Measurements from ENCODE around the gene CCL17.

The CCL17 gene

DNA sequence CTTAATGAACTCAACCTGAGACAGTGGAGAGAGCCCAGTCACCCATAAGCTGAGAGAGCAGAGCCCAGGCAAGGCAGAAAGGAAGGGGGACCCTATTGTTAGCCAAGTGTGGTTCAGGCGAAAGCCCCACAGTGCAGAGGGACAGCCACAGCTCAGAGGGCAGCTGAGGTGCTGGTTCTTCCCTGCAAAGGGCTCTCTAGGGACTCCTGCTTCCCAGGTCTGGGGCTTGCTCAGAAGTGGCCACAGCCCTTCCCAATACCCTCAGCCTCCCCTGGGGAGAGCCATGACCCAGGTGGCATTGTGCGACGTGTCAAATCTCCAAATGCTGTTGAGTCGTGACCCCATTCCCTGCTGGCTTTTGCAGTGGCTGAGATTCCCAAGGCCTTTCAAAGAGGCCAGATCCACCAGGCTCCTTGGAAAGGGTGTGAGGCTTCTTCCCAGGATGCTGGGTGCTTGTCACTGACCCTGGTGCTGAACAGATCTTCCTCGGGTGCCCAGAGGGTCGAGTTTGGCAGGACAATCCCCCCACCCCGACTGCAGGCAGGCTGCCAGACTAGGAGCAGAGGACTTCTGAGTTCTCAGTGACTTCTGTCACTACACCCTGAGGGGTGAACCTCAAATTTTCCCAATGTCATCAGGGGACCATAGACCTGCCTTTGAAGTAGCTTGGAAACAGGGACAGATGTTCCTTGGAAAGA lies 2.5 kb upstream of the CCL17 start:
- no peaks in the 10 kb centered on the region for H3K27me3 ChIP-seq (ENCODE audit: low read depth, low read length)
- H3K9ac ChIP-seq (ENCODE audit: low read length), result no peak overlapping the region
- TF ChIP-seq, protein P1, sequence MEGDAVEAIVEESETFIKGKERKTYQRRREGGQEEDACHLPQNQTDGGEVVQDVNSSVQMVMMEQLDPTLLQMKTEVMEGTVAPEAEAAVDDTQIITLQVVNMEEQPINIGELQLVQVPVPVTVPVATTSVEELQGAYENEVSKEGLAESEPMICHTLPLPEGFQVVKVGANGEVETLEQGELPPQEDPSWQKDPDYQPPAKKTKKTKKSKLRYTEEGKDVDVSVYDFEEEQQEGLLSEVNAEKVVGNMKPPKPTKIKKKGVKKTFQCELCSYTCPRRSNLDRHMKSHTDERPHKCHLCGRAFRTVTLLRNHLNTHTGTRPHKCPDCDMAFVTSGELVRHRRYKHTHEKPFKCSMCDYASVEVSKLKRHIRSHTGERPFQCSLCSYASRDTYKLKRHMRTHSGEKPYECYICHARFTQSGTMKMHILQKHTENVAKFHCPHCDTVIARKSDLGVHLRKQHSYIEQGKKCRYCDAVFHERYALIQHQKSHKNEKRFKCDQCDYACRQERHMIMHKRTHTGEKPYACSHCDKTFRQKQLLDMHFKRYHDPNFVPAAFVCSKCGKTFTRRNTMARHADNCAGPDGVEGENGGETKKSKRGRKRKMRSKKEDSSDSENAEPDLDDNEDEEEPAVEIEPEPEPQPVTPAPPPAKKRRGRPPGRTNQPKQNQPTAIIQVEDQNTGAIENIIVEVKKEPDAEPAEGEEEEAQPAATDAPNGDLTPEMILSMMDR (IDR thresholded peaks at IDR 0.05; ENCODE audit: low read depth, low read length), result no peak
- no peak for TF ChIP-seq EZH2phosphoT487 (IDR thresholded peaks at IDR 0.05; ENCODE audit: low read depth)
- H3K36me3 ChIP-seq (replicated peaks; ENCODE audit: low read depth, low read length), result no peaks in the 10 kb centered on the region
- no peaks in the 10 kb centered on the region for H3K79me2 ChIP-seq (ENCODE audit: low read length)
- no peak overlapping the region for H3K27ac ChIP-seq (ENCODE audit: low read length)
- H3K4me2 ChIP-seq (ENCODE audit: low read length), result no peak overlapping the region
- H2AFZ ChIP-seq (ENCODE audit: low read depth, low read length), result no peak overlapping the region
- no peaks in the 10 kb centered on the region for H4K20me1 ChIP-seq (ENCODE audit: insufficient read depth, low read length)
- no peak overlapping the region for H3K4me3 ChIP-seq (ENCODE audit: low read length)
- no peaks in the 10 kb centered on the region for H3K9me3 ChIP-seq (ENCODE audit: insufficient read depth, low read length)
- peaks cover 49% of the 10 kb centered on the region for H3K4me1 ChIP-seq (ENCODE audit: low read length)

DNA sequence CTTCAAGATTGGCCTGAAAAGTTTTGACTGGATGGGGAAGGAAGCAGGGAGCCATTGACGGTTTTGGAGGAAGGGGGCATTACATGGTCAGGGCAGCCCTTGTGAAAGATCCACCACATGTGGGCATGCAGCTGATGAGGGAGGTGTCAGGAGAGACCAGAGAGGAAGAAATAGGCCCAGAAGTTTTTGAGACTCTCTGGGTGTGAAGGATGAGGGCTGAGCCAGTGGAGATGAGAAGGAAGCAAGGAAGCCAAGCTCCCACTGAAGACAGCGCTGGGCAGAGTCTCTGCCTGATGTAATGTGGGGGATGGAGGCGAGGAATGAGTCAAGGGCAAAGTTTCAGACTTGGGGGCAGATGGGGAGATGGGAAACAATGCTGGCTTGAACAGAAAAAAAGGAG lies 530 bp downstream of the CCL17 start:
- peak overlapping the region; percentile 21; the same call in 1 of the 2 replicates for H3K4me2 ChIP-seq (ENCODE audit: low read length)
- H3K4me1 ChIP-seq (ENCODE audit: low read length), result peaks cover 60% of the 10 kb centered on the region
- no peak overlapping the region for H3K4me3 ChIP-seq (ENCODE audit: low read length)
- H3K79me2 ChIP-seq (ENCODE audit: low read length), result no peaks in the 10 kb centered on the region
- no peaks in the 10 kb centered on the region for H3K9me3 ChIP-seq (ENCODE audit: insufficient read depth, low read length)
- H3K27ac ChIP-seq (ENCODE audit: low read length), result no peak overlapping the region
- no peaks in the 10 kb centered on the region for H3K36me3 ChIP-seq (replicated peaks; ENCODE audit: low read depth, low read length)
- TF ChIP-seq EZH2phosphoT487 (IDR thresholded peaks at IDR 0.05; ENCODE audit: low read depth), result no peak
- TF ChIP-seq, protein P1 (IDR thresholded peaks at IDR 0.05; ENCODE audit: low read depth, low read length), result no peak
- no peaks in the 10 kb centered on the region for H4K20me1 ChIP-seq (ENCODE audit: insufficient read depth, low read length)
- H2AFZ ChIP-seq (ENCODE audit: low read depth, low read length), result no peak overlapping the region
- no peak overlapping the region for H3K9ac ChIP-seq (ENCODE audit: low read length)
- no peaks in the 10 kb centered on the region for H3K27me3 ChIP-seq (ENCODE audit: low read depth, low read length)

DNA sequence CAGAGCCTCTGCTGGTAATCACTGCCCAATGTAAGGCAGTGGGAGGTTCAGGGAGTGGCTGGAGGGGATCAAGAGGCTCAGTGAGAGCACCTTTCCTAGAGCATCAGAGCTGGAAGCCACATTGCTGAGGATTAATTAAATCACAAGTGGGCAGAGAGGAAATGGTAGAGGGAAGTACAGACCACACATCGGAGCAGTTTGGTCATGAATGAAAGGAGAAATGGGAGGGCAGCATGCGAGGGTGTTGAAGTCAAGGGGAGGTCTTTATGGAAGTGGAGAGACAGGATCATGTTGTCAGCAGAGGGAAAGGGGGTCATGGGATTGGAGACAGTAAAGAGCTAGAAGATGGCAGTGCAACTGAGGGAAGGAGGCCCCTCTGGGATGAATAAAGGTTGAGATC lies 2.3 kb downstream of the CCL17 start:
- H3K4me1 ChIP-seq (ENCODE audit: low read length), result peaks cover 65% of the 10 kb centered on the region
- no peak overlapping the region for H3K4me3 ChIP-seq (ENCODE audit: low read length)
- H3K27ac ChIP-seq (ENCODE audit: low read length), result peak overlapping the region; percentile 15; the same call in 1 of the 2 replicates
- H3K27me3 ChIP-seq (ENCODE audit: low read depth, low read length), result no peaks in the 10 kb centered on the region
- no peak overlapping the region for H2AFZ ChIP-seq (ENCODE audit: low read depth, low read length)
- H3K9ac ChIP-seq (ENCODE audit: low read length), result no peak overlapping the region
- TF ChIP-seq, protein P1 (IDR thresholded peaks at IDR 0.05; ENCODE audit: low read depth, low read length), result no peak
- no peak for TF ChIP-seq EZH2phosphoT487 (IDR thresholded peaks at IDR 0.05; ENCODE audit: low read depth)
- no peaks in the 10 kb centered on the region for H3K9me3 ChIP-seq (ENCODE audit: insufficient read depth, low read length)
- no peaks in the 10 kb centered on the region for H4K20me1 ChIP-seq (ENCODE audit: insufficient read depth, low read length)
- peak overlapping the region; percentile 41 for H3K4me2 ChIP-seq (ENCODE audit: low read length)
- no peaks in the 10 kb centered on the region for H3K79me2 ChIP-seq (ENCODE audit: low read length)
- H3K36me3 ChIP-seq (replicated peaks; ENCODE audit: low read depth, low read length), result no peaks in the 10 kb centered on the region

DNA sequence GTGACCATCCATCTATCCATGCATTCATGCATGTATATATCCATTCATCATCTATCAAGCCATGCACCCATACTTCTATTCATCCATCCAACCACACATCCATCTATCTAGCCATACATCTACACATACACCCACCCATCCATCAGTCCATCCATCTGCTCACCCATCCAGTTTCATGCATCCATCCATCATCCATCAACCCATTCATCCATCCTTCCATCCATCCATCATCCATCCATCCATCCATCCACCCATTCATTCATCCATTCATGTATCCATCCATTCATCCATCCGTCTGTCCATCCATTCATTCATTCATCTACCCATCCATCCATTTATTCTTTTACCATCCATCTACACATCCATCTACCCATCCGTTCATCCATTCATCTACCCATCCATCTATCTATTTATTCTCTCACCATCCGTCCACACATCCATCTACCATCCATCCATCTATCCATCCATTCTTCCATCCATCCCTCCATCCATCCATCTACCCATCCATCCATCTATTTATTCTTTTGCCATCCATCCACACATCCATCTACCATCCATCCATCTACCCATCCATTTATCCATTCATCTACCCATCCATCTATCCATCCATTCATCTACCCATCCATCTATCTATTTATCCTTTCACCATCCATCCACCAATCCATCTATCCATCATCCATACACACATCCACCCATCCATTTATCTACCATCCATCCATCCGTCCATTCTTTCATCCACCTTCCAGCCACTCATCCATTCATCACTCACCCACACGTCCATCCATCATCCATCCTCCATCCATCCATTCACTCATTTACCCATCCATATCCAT lies 3.2 kb downstream of the CCL17 start:
- H3K4me3 ChIP-seq (ENCODE audit: low read length), result no peak overlapping the region
- H2AFZ ChIP-seq (ENCODE audit: low read depth, low read length), result no peak overlapping the region
- no peaks in the 10 kb centered on the region for H4K20me1 ChIP-seq (ENCODE audit: insufficient read depth, low read length)
- H3K4me1 ChIP-seq (ENCODE audit: low read length), result peaks cover 71% of the 10 kb centered on the region
- H3K4me2 ChIP-seq (ENCODE audit: low read length), result 0 out of 2 replicates have a peak overlapping the region, but pooled peaks have one; percentile 41
- TF ChIP-seq, protein P1 (IDR thresholded peaks at IDR 0.05; ENCODE audit: low read depth, low read length), result no peak
- no peak for TF ChIP-seq EZH2phosphoT487 (IDR thresholded peaks at IDR 0.05; ENCODE audit: low read depth)
- H3K9me3 ChIP-seq (ENCODE audit: insufficient read depth, low read length), result no peaks in the 10 kb centered on the region
- no peaks in the 10 kb centered on the region for H3K79me2 ChIP-seq (ENCODE audit: low read length)
- no peaks in the 10 kb centered on the region for H3K36me3 ChIP-seq (replicated peaks; ENCODE audit: low read depth, low read length)
- H3K9ac ChIP-seq (ENCODE audit: low read length), result no peak overlapping the region
- no peaks in the 10 kb centered on the region for H3K27me3 ChIP-seq (ENCODE audit: low read depth, low read length)
- no peak overlapping the region for H3K27ac ChIP-seq (ENCODE audit: low read length)
